ENCODE results near the gene NDUFAF4. TPM values are rescaled to one million over a fixed set of nuclear protein-coding genes. Genes with fewer than 3 reads are reported as not detected.

The NDUFAF4 gene
- total and polyA plus RNA-seq, 2 of the 8 experiments (the other 6 are each of a cell fraction or from before 2014, with no cell fraction given) = 21.9 to 84.4 TPM

DNA sequence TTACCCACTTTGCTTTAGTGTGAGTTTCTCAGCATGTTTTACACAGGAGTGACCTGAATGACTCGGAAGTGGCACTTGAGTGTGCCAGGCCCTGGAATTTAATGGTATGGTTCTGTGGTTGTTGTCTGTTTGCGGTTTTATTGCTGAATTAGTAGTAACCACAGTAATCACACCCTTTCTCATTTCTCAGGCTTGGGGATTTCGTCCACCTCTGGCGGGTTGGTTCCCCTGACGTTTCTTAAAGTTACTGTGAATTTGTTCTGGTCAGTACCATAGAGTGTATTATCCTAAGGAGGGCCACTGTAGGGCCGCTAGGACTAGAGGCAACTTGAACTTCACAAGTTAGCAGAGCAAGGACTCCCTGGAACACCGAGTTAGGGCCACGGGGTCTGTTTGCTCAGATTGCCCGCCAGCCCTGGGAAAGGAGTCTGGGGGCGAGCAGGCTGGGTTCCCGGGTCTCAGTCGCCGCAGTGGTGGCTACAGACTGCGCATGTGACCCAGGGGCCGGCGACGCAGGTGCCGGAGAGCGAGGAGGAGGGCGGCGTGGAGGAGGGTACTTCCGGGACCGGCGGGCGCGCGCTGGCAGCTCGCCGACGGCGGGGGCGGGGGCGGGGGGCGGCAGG lies 26.3 kb upstream of the NDUFAF4 start (continued):
- TF ChIP-seq POLR2AphosphoS5 (IDR thresholded peaks at IDR 0.05; ENCODE audit: low read depth, low read length) (peak; percentile 66), GABPA (IDR thresholded peaks at IDR 0.05; ENCODE audit: borderline replicate concordance, insufficient read depth, low read length) (no peak), SIN3A (conservative IDR thresholded peaks at IDR 0.05 in 1 of 2, IDR thresholded peaks at IDR 0.05 in 1 of 2; ENCODE audit: low read depth in 1 of 2, low read length in 2 of 2) (0 out of 4 replicates have a peak, but pooled peaks of 1 of the 2 experiments have one; percentile 25), POLR2A (IDR thresholded peaks at IDR 0.05; ENCODE audit: control extremely low read depth in 1 of 2, low read depth in 2 of 2, low read length in 2 of 2) (peak; percentile 53 to 67; a peak in 2 of 3 replicates), TBP (IDR thresholded peaks at IDR 0.05; ENCODE audit: low read depth, low read length) (peak; percentile 69; the same call in 1 of the 2 replicates), RAD21 (IDR thresholded peaks at IDR 0.05 in 1 of 2, conservative IDR thresholded peaks at IDR 0.05 in 1 of 2; ENCODE audit: low read depth in 2 of 2, low read length in 2 of 2) (no peak), EP300 (IDR thresholded peaks at IDR 0.05; ENCODE audit: borderline replicate concordance in 1 of 2, low read depth in 2 of 2, low read length in 2 of 2) (no peak), PHF8 (conservative IDR thresholded peaks at IDR 0.05; ENCODE audit: low read depth, low read length) (peak; percentile 70), BRCA1 (IDR thresholded peaks at IDR 0.05; ENCODE audit: low read depth, low read length) (no peak), USF2 (IDR thresholded peaks at IDR 0.05; ENCODE audit: low read length) (peak; percentile 53), TAF1 (IDR thresholded peaks at IDR 0.05; ENCODE audit: low read depth, low read length) (peak; percentile 85), ATF2 (IDR thresholded peaks at IDR 0.05; ENCODE audit: low read length) (no peak), BCL11A (IDR thresholded peaks at IDR 0.05; ENCODE audit: low read depth in 2 of 2, low read length in 2 of 2) (no peak)
- TF ChIP-seq, protein P1, sequence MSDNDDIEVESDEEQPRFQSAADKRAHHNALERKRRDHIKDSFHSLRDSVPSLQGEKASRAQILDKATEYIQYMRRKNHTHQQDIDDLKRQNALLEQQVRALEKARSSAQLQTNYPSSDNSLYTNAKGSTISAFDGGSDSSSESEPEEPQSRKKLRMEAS (IDR thresholded peaks at IDR 0.05) = peak; percentile 79

All from H1 (cell line).